NCI-H2107 (cell line): ENCODE measurements around the gene DDIT4L.
"Not testable (repeated sequence)": the region's sequence is repeated elsewhere in the genome, so short reads cannot be mapped to it uniquely, and the experiment has no call there.

ENCODE experiments used
- DNase-seq: peaks from one replicate; lab custom pipeline; 2025; lab: John Stamatoyannopoulos, UW

The DDIT4L gene, protein sequence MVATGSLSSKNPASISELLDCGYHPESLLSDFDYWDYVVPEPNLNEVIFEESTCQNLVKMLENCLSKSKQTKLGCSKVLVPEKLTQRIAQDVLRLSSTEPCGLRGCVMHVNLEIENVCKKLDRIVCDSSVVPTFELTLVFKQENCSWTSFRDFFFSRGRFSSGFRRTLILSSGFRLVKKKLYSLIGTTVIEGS

DNA sequence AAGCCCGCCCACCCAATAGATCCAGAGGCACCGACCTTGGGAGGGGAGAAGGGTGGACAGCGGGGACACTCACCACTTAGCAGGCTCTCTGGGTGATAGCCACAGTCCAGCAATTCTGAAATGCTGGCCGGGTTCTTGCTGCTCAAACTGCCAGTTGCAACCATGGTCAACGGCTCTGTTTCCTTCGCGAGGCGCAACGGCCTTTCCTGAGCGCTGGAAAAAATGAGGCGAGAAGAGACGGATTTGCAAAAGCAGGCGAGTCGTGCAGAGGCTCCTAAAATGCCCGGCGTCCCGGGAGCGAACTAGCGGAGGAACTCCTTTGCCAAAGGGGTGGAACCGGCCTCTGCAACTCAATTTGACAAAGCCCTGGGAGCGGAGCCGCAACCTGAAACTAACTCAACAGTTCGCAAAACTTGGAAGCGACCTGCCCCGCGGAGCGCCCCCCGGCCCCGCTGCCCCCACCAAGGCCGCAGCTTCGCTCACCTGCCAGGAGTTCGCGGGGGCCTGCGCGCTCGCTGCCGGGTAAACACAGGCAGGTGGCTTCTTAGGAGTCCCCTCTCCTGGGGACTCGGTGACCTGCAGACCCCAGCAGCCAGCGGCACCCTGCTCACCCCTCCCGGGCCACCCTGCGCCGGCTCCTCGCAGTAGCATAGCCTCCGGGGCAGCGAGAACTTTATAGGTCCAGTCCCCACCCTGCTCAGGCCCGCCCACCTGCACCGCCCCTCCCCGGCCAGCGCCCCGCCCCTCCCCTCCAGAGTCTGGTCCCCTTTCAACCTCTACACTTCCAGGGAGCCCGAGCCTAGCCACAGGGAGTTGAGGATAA, at the start of gene DDIT4L:
Gene DDIT4L, minus strand, starts transcription at position 649 of the 823 bp plus-strand sequence. Its CDS starts 485 bp downstream, at position 164.
- DNase-seq, result no peak

DNA sequence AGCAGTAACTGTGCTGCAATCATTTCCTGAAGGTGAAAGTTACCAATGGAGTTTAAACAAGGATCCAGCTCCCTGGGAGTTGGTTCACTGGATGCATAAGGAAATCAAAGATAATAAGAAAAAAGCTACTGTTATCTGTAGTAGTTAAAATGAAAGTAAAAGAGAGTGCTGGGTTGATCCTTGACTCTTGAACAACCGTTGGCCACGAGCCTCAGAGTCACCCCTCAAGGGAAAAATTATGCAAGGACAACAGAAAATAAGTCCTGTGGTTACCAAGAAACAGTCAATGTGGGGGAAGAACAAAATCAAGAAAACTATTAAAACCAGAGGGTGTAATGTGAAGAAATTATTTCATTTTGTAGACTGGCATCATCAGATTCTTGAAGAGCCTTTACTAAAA, 49.7 kb upstream of the DDIT4L start:
- no peak for DNase-seq

DNA sequence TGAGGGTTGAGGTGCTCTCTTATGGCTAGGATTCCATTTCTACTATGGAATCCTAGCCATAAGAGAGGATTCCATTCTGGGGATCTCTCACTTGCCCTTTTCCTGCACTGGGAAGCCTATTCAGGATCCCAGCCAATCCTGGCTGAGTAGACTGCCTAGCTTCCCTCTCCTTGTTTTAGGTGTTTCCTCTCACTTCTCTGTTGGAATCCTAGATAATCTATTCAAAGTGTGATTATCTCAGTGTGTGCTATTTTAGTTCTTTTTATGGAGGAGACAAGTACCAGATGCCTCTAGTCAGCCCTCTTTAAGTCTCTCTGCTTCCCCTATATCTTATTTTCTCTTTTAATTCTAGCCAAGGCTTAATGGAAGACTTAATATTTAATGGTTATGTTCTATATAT, 34.5 kb upstream of the DDIT4L start:
- DNase-seq, result no peak

DNA sequence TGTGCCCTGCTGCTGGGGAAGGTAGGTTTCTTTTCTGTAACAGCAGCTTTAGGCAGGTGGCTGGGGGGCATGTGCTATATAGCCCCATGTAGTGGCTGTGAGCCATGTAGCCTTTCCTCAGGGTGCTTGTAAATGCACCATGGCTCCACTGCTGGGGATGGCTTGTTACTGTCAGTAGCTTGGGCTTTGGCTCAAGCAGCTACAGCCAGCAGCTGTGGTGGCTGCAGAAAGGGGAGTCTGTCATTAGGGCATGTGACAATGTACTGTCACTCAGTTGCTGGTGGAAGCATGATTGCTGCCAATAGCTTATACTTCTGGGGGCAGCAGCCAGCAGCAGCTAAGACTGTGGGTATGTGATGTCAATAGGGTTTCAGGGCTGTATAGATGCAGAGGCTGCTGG, 33.9 kb upstream of the DDIT4L start:
- DNase-seq, result no peak

DNA sequence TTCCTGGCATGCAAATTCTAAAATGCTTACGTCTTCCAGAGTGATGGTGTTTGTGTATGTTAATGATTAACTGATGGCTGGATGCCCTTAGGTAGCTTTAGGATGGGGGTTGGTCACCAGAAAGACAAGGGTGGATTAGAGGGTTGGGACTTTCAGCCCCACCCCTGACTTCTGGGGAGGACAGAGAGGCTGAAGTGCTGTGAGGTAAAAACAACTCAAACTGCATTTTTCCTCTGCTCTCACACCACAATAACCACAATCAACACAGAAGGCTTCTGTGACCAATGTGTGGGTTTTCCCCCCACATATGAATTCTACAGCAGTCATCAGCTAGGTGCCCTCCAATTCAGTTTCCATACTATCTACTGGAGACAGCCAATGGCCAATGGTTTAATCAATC, 18.7 kb upstream of the DDIT4L start:
- no peak for DNase-seq

DNA sequence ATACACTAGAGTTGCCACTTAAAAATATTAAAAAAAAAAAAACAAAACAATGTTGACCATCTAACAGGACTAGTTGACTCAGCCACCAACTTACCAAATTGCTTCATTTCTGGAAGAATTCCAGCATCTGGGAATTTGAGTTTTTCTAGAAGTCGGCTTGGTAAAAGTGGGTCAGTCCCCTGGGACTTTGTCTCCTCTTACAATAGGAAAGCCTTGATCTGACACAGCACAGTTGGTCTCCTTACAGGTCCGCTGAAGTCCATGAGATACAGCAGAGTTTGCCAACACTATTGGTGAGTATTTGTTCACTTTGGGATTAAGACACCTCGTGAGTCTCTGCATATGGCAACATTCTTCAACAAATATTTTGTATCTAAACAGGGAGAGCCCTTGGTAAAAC, 18.2 kb upstream of the DDIT4L start:
- no peak for DNase-seq

DNA sequence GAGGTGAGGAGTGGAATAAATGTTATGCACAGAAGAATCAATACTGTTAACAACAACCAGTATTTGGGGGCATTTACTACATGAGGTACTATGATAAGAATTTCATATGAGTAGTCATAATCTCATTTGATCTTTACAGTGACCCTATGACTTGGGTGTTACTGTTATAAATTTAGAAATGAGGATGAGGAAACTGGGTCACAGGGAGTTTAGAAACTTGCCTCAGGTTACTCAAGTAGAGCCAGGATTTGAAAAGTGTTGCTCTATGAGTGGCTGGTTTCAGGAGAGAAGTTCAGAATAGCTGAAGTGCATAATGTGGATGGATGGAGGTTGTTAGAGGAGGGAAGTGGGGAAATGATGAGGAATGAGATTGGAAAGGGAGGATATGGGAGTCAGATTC, 16.6 kb upstream of the DDIT4L start:
- no peak for DNase-seq

DNA sequence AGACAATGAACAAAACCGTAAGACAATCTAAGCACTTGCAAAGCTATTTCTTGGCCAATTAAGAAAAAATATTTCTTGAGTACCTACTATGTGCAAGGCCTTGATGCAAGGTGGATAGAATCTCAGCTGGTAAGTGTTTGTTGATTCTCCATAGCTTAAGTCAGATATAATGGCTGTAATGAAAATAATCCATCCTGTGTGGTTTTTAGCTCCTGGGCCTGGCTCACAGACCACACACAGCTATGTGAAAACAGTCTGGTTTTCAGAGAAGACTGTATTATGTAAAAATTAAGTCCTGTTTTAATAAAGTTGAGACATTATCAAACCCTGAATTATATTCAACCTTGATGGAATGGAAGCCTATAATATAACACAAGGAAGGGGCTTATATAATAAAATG, 7.8 kb upstream of the DDIT4L start:
- DNase-seq, result no peak

DNA sequence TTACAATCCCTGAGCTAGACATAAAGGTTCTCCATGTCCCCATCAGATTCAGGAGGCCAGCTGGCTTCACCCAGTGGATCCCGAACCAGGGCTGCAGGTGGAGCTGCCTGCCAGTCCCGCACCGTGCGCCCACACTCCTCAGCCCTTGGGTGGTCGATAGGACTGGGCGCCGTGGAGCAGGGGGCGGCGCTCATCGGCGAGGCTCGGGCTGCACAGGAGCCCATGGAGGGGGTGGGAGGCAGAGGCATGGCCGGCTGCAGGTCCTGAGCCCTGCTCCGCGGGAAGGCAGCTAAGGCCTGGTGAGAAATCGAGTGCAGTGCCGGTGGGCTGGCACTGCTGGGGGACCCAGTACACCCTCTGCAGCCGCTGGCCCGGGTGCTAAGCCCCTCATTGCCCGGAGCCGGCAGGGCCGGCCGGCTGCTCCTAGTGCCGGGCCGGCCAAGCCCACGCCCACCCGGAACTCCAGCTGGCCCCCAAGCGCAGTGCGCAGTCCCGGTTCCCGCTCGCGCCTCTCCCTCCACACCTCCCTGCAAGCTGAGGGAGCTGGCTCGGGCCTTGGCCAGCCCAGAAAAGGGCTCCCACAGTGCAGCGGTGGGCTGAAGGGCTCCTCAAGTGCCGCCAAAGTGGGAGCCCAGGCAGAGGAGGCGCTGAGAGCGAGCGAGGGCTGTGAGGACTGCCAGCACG, 6.3 kb upstream of the DDIT4L start:
- DNase-seq, result not testable (repeated sequence)

DNA sequence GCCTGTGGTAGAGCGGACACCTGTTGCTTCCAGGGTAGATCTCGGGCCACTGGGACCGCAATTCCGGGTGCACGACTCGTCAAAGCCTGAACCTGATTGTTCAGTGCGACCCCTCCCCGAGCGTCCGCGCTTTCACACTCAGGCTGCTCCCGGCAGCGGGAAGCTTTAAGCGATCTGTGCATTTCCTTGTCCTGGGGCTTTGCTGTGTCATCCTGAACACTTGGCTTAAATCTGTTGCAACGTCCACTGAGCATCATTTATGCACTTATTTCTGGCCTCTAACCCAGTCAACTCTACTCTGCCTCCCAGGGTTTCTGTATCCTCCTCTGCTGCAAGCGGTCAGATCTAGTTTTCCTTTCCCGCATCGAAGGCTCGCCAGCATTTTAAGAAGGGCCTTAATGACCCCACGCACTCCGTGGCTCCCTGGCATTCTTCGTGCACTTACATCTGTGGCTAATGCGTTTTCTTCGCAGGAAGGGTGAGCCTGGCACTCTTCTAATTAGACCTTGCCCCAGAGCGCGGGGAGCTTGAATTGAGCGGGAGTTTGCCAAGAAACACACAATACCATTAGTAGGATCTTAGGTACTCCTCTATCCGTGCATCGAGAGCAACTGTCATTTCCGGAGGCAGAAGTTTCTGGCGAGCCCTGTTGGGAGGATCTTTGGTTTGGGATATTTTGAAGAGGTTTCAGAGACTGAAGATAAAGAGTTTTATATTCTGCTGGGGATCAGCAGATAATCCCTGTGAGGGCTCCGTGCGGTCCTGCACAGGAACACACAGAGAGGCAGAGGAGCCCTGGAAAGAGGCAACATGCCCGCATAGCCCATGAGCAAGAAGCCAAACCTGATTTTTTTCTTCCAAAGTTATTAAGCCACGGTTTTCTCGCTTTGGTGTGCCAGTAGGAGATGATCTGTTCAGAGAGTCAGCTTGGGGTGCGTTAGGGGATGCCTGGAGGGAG, 654 bp upstream of the DDIT4L start:
- DNase-seq, result no peak

DNA sequence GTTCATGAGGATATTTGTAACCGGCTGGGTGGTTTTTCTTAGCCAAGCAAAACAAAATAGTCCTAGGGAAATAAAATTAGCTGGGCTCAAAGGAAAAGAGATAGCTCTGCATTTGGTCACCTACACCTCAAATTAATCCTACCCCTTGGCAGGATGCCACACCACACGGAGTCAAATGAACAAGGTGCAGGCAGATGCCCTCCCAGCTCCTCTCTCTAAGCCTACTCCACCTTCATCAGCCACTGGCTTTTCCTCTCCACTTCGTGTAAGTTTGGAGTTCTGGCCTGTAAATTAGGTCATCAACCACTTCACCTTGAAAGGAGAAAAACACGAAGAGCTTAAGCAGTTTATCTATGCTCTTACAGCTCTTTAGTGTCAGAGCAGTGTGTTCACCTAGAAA, 1.4 kb downstream of the DDIT4L start:
- DNase-seq, result no peak

DNA sequence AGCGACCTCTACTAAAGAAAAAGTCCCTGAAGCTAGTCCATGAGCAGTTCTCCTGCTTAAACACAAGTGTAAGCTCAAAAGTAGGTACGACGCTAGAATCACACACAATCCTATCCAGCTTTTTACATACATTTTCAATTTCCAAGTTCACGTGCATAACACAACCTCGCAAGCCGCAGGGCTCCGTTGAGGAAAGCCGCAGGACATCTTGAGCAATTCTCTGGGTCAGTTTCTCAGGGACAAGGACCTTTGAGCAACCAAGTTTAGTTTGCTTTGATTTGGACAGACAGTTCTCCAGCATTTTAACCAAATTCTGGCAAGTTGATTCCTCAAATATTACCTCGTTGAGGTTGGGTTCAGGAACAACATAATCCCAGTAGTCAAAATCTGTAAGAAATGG, 2.5 kb downstream of the DDIT4L start:
- no peak for DNase-seq

DNA sequence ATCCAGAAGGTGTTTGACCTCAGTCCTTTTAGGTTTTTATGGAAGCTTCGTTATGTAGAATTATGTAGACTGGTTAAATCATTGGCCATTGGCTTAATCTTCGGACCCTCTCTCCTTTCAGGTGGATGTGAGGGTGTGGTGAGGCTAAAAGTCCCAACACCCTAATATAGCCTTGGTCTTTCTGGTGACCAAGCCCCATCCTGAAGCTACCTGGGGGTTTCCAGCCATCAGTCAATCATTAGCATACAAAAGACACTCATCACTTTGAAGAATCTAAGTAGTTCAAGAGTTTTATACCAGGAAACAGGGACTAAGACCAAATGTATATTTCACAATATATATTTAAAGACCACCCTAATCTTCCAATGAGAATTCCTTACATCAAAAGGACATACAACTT, 5.5 kb downstream of the DDIT4L start:
- DNase-seq, result no peak

DNA sequence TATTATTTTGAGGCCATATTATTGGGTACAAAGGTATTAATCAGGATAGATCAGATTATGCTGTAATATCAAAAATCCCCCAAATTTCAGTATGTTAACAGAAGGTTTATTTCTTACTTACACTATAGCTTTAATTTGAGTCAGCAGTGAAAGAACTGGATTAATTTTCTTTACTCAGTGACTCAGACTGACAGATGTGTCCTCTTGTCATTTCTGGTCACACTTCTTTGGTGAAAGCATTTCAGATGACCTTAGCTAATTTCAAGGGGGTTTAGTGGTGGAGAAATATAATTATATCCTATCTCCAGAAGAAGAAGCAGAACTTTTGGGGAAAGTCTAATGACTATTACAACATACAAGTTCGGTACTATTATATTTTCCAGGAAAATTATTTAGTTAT, 12.4 kb downstream of the DDIT4L start:
- DNase-seq, result no peak

DNA sequence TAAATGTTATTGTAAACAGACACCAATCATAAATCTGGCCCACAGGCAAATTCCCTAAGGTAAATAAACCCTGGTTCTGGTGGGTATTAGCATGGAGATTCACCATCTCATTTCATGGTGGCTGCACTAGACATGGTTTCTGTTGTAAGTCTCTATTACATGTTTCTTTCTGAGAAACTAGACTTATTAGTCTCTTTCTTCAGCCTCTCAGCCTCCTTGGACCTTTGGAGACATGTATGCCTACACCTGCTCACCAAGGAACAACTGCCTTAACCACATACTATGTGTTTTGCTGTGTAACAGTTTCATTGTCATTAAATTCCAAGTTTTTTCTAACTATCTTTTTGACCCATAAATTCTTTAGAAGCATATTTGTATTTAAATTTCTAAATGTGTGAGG, 13.1 kb downstream of the DDIT4L start:
- no peak for DNase-seq

DNA sequence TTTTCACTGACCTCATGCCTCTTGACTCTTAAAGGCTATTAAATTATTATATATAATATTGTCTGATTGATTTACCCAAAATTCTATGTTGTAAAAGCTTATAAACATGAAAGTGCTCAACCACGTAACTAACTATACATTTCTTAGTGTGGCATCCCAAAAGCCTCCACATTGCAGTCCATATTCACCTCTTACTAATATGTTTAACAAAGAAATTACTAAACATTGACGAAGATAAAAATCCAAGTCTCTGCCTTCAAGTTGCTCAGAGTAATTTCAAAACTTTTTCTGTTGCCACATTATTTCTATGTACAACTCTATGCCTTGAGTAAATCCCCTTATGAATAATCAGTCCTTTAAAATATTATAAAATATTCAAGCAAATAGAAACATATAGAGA, 14.4 kb downstream of the DDIT4L start:
- no peak for DNase-seq

DNA sequence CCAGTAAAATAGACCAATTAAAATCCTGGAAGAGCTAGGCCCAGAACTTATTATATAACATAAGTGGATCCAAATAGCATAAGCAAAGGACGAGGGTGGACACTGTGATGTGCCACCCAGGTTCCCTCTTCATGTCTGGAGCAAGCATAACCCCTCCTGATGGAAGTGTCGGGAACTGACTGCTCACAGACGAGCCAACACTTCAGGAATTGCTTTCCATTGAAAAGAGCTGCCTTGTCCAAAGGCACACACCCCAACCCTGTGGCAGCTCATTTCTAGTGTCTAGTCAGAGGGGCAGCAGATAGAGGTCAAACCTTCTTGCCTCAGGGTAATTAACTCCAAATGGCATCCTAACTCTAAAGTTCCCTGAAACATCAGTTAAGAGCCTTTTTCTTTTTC, 15.3 kb downstream of the DDIT4L start:
- no peak for DNase-seq

DNA sequence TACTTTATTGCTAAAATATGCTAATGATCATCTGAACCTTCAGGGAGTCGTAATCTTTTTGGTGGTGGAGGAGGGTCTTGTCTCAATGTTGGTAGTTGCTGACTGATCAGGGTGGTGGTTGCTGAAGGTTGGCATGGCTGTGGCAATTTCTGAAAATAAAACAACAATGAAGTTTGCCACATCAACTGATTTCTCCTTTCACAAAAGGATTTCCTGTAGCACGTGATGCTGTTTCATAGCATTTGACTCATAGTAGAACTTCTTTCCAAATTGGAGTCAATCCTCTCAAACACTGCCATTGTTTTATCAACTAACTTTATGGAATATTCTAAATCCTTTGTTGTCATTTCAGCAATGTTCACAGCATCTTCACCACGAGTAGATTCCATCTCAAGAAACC, 19.3 kb downstream of the DDIT4L start:
- no peak for DNase-seq

DNA sequence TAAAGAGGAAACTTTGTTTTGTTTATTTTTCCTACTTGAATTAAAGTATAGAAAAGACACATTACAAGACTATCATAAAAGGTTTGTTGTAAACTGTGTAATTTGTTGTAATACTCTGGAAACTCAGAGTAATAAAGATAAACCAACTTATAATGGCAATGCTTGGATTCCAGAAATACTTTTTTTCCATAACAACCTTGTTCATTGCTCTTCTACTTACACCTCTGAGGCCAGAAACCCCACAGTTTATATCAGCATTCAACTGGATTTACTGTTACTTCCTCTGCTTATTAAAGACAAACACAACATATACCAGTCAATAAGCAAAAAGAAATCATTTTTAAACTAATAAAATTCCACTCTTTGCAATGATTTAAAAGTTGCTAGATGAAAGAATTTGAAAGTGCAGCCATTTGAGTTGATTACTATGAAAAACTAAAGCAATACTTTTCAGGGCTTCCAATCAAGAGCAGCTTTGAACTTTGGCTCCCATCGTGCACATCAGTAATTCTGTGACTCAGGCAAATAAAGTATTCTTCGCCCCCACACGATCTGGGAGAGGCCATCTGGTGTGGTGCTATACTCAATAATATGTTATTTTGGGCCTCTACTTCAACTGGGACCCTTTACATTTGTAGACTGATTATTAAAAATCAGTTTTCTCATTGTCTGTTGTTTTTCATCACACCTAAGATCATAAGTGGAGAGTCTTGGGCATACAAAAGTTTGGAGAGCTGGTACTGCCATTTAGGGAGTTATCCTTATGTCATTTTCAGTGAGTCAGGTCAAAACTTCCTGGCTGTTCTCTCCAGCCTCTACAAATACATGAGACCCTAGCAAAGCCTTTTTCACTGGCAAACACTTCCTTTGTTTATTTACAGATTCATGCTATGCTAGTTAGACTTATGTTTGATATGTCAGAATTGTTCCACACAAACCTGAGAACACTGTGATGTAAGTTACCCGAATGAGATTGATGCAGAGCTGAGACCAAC, 20.5 kb downstream of the DDIT4L start:
- DNase-seq, result no peak

DNA sequence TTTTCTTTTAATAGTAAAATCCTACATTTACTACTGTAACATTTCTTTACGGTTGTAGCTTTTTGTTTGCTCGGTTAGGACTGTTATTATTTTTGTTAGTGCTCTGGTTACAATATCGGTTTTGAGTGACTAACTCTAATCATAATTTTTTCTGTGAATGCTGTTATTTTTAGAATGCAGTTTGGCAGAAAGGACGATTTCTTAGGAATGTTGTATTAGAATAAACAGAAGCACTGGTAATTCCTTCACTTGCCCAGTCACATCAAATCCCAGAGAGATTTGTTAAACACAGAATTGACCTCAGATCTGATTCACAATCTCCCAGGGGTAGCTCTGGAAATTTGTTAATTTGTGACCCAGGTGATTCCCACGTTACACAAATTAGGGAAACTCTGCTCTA, 21.7 kb downstream of the DDIT4L start:
- no peak for DNase-seq
